ENCODE measurements around the gene SLC4A1AP.

Gene SLC4A1AP

DNA sequence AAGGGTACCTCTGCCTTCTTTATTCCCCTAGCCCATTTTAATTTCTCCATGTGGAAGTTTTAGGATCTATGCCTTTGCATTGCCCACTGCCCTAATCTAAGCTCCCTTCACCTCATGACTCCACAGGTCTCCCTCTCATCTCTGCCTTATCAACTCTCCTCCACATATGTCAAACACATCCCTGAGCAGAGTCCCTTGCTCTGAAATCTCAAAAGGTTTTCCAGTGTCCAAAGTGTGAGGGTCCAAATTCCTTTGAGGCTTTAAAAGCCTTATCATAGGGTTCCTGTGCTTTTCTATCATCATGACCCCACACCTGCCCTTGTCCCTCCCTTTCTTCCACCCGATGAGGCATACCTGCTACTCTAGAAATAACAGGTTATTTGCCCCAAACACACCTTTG, 38.6 kb downstream of the SLC4A1AP start:
- no peak for DNase-seq (ENCODE audit: low spot score)

- peak; percentile 82 for DNase-seq (ENCODE audit: low spot score)
Measured at GRCh38 chr2:27703638-27704341, 40.1 kb downstream of the SLC4A1AP start.

- DNase-seq (ENCODE audit: low spot score), result no peak
Measured at GRCh38 chr2:27704342-27704876, 40.7 kb downstream of the SLC4A1AP start.

- DNase-seq (ENCODE audit: low spot score), result peak; percentile 72
Measured at GRCh38 chr2:27705851-27706622, 42.3 kb downstream of the SLC4A1AP start.

- DNase-seq (ENCODE audit: low spot score), result no peak
Measured at GRCh38 chr2:27707462-27708256, 44.0 kb downstream of the SLC4A1AP start.

GRCh38 chr2:27708257-27708654, 44.6 kb downstream of the SLC4A1AP start:
- DNase-seq (ENCODE audit: low spot score), result no peak

GRCh38 chr2:27708666-27709065, 45.0 kb downstream of the SLC4A1AP start:
- no peak for DNase-seq (ENCODE audit: low spot score)

DNA sequence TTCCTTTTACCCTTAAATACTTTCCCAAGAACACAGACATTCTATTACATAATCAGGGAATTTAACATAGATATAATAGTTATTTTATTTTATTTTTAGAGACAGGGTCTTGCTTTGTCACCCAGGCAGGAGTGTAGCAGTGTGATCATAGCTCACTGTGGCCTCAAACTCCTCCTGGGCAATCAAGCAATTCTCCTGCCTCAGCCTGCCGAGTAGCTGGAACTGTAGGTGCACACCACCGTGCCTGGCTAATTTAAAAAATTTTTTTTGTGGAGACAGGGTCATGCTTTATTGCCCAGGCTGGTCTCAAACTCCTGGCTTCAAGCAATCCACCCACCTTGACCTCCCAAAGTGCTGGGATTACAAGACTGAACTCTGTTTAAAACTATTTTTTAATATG, 45.6 kb downstream of the SLC4A1AP start:
- DNase-seq (ENCODE audit: low spot score), result no peak

- DNase-seq (ENCODE audit: low spot score), result no peak
Measured at GRCh38 chr2:27709960-27710575, 46.4 kb downstream of the SLC4A1AP start.

GRCh38 chr2:27710640-27711430, 47.1 kb downstream of the SLC4A1AP start:
- DNase-seq (ENCODE audit: low spot score), result no peak

DNA sequence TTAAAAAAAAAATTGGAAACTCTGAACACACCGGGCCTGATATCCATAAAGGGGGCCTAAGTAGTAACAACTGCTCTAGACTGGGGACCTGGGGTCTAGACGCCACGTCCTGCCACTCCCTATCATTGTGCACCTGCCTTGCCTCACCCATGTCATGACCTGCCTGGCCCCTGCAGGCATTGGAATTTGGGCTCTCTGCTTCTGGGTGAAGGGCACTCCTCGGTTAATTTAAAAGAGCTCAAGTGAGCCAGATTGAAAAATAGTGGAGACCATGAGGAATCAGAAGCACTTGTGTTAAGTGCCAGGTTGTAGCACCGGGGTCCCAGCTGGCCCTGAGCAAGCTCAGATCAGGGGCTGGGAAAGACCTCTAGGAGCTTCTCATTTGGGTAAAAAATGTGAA, 48.1 kb downstream of the SLC4A1AP start:
- DNase-seq (ENCODE audit: low spot score), result no peak

DNA sequence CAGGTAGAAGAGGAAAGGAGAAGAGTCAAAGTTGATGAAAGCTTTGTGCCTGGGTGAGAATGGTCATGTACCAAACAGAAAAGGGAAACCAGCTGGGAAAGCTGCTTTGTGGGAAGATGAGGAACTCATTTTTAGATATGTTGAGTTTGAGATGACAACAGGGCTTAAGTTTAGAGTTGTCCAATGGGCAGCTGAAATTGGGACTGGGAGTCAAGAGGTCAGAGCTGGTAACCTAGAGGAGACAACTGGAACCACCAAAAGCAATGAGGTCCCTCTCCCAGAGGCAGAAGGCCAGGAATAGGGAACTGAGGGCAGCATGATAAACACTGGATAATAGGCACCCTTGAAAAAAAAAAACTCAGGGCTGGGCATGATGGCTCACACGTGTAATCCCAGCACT, 48.8 kb downstream of the SLC4A1AP start:
- DNase-seq (ENCODE audit: low spot score), result no peak

GRCh38 chr2:27713201-27713600, 49.5 kb downstream of the SLC4A1AP start:
- no peak for DNase-seq (ENCODE audit: low spot score)

- no peak for DNase-seq (ENCODE audit: low spot score)
Measured at GRCh38 chr2:27714053-27714452, 50.4 kb downstream of the SLC4A1AP start.

GRCh38 chr2:27714851-27715291, 51.2 kb downstream of the SLC4A1AP start:
- DNase-seq (ENCODE audit: low spot score), result no peak

GRCh38 chr2:27715318-27716210, 51.9 kb downstream of the SLC4A1AP start:
- DNase-seq (ENCODE audit: low spot score), result peak; percentile 76

- no peak for DNase-seq (ENCODE audit: low spot score)
Measured at GRCh38 chr2:27716301-27717069, 52.8 kb downstream of the SLC4A1AP start.

DNA sequence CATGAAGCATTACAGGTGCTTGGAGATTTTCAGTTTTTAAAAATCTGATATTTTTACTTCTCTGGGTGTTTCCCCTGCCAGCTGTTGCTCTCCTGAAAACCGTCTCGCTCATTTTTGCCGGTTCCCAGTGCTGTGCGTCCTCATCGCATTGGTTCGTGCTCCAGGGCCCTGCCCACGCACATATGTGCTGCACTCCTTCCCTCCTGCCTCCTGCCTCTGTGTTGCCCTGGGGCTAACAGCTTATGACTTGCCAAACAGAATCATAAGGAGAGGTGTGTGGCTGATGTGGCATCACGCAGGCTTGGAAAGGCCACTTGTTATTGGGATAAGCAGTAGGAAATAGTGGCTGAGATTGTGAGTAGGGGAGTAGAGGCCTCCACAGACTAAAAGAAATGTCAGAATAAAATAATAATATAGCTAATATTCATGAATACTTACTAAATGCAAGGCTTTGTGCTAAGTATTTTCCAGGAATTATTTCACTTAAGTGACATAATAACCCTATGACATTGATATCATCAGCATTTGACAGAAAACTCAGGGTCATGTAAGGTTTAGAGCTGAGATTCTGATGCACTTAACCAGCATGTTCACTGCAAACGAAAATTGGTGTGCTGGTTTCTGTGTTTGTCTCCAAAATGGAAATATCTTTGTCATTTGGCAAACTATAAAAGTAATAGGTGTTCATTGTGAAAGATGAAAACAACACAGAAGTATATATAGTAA, 53.5 kb downstream of the SLC4A1AP start:
- no peak for DNase-seq (ENCODE audit: low spot score)

All from kidney capillary endothelial cell (primary cell).